Measurements from ENCODE around the gene AIFM1.

GRCh38 chrX:130212371-130212770, 46.7 kb upstream of the AIFM1 start:
- TF ChIP-seq CTCF (IDR thresholded peaks at IDR 0.05; ENCODE audit: extremely low read depth in 1 of 2, insufficient read depth in 1 of 2, low read depth in 1 of 2, low read length in 2 of 2): no peak
- no peak for TF ChIP-seq POLR2A (IDR thresholded peaks at IDR 0.05; ENCODE audit: low read depth, low read length)
- TF ChIP-seq EZH2 (IDR thresholded peaks at IDR 0.05; ENCODE audit: borderline replicate concordance, low read depth, low read length, severe bottlenecking): no peak
- no peak for TF ChIP-seq GATA2 (IDR thresholded peaks at IDR 0.05; ENCODE audit: insufficient read depth, insufficient read length, low read depth, low read length)
- no peak for TF ChIP-seq JUN (IDR thresholded peaks at IDR 0.05; ENCODE audit: borderline replicate concordance, insufficient read depth, insufficient read length, low read depth)
- no peak for TF ChIP-seq POLR2AphosphoS5 (IDR thresholded peaks at IDR 0.05; ENCODE audit: insufficient read depth, low read depth, low read length)

Measured in endothelial cell of umbilical vein (primary cell).